Measurements from ENCODE around the gene PARD3. TPM values are rescaled to one million over a fixed set of nuclear protein-coding genes. Genes with fewer than 3 reads are reported as not detected.

Gene PARD3
- total and polyA plus RNA-seq, 10 of the 15 experiments (the other 5 are each of a cell fraction or from before 2014, with no cell fraction given): 2.6 to 43.1 (median 13.9) TPM

DNA sequence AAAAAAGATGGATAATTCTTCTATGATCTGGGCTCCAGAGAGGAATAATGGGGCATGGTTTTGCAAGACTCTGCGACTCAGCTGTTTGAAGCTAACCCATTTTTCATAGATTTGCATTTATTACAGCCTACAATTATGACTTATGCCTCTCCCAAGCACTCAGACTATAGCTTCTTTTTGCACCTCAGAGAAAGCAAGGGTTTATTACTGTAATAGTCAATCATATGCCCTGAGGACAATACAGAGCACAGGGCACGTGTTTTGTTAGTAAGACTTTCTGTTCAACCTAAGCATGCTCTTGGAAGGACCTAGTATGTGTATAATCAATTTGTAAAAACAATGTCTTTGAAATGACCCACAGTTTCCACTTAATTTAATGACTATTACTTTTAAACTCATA is 221.2 kb downstream of the PARD3 start:
- Histone ChIP-seq H3K4me1 (ENCODE audit: control insufficient read depth, insufficient read depth, low read length) (no peaks in the 10 kb centered on the region), H3K36me3 (ENCODE audit: control insufficient read depth in 2 of 2, insufficient read depth in 2 of 2, low read length in 1 of 2) (no peaks in the 10 kb centered on the region), H3K4me2 (ENCODE audit: control insufficient read depth, insufficient read depth) (no peak overlapping the region), H3K27me3 (replicated peaks in 1 of 2; ENCODE audit: control insufficient read depth in 2 of 2, insufficient read depth in 2 of 2, low read length in 1 of 2) (no peaks in the 10 kb centered on the region), H4K20me1 (ENCODE audit: control insufficient read depth, insufficient read depth) (no peaks in the 10 kb centered on the region), H3K79me2 (ENCODE audit: control insufficient read depth, insufficient read depth, low read length) (no peaks in the 10 kb centered on the region), H3K9ac (ENCODE audit: control insufficient read depth, insufficient read depth, low read length) (no peak overlapping the region), H3K9me3 (replicated peaks; ENCODE audit: control insufficient read depth, insufficient read depth, low read length) (no peaks in the 10 kb centered on the region), H3K4me3 (no peak overlapping the region), H2AFZ (ENCODE audit: control insufficient read depth, low read depth, low read length) (no peak overlapping the region), H3K27ac (ENCODE audit: control insufficient read depth, insufficient read depth) (no peak overlapping the region)
- POLR2A ChIA-PET: no interaction called here
- BruUV-seq (replicated peaks): no TSS peak
- ATAC-seq (no peak), DNase-seq (ENCODE audit: low read depth, low spot score) (no peak), FAIRE-seq (no peak)
- CTCF ChIA-PET: interaction anchor here (0.5 to 1.6 kb wide), 6 partner anchors 13 to 354 kb away, joined by 3 to 5 read pairs (median 4); no protein-coding TSS in a partner anchor
- intact Hi-C loops (cut with micrococcal nuclease; ENCODE audit: unreplicated experiment) (no loop called here), in situ Hi-C loops (cut with MboI) (no loop called here)
- WGBS (ENCODE audit: insufficient coverage, insufficient replicate concordance, low lambda C conversion rate, missing lambda C conversion rate): 36% methylated on average over 2 of the region's 2 CpGs
- RAD21 ChIA-PET (ENCODE audit: unreplicated experiment): interaction anchor here (1.1 to 2.1 kb wide), 3 partner anchors 9 to 20 kb away, joined by 3 to 6 read pairs (median 3); no protein-coding TSS in a partner anchor
- SMC1A ChIA-PET (ENCODE audit: uncharacterized antibody, unreplicated experiment): interaction anchor here (1.0 to 3.9 kb wide), 6 partner anchors 13 to 69 kb away, joined by 3 to 17 read pairs (median 4); no protein-coding TSS in a partner anchor
- no peak for TF ChIP-seq EZH2 (IDR thresholded peaks at IDR 0.05; ENCODE audit: borderline replicate concordance, control insufficient read depth, low read depth, low read length)
- TF ChIP-seq, protein P1, sequence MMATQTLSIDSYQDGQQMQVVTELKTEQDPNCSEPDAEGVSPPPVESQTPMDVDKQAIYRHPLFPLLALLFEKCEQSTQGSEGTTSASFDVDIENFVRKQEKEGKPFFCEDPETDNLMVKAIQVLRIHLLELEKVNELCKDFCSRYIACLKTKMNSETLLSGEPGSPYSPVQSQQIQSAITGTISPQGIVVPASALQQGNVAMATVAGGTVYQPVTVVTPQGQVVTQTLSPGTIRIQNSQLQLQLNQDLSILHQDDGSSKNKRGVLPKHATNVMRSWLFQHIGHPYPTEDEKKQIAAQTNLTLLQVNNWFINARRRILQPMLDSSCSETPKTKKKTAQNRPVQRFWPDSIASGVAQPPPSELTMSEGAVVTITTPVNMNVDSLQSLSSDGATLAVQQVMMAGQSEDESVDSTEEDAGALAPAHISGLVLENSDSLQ (IDR thresholded peaks at IDR 0.05): no peak
- TF ChIP-seq, protein P2, sequence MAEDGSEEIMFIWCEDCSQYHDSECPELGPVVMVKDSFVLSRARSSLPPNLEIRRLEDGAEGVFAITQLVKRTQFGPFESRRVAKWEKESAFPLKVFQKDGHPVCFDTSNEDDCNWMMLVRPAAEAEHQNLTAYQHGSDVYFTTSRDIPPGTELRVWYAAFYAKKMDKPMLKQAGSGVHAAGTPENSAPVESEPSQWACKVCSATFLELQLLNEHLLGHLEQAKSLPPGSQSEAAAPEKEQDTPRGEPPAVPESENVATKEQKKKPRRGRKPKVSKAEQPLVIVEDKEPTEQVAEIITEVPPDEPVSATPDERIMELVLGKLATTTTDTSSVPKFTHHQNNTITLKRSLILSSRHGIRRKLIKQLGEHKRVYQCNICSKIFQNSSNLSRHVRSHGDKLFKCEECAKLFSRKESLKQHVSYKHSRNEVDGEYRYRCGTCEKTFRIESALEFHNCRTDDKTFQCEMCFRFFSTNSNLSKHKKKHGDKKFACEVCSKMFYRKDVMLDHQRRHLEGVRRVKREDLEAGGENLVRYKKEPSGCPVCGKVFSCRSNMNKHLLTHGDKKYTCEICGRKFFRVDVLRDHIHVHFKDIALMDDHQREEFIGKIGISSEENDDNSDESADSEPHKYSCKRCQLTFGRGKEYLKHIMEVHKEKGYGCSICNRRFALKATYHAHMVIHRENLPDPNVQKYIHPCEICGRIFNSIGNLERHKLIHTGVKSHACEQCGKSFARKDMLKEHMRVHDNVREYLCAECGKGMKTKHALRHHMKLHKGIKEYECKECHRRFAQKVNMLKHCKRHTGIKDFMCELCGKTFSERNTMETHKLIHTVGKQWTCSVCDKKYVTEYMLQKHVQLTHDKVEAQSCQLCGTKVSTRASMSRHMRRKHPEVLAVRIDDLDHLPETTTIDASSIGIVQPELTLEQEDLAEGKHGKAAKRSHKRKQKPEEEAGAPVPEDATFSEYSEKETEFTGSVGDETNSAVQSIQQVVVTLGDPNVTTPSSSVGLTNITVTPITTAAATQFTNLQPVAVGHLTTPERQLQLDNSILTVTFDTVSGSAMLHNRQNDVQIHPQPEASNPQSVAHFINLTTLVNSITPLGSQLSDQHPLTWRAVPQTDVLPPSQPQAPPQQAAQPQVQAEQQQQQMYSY (CRISPR knock-in tag; IDR thresholded peaks at IDR 0.05): no peak
- TF ChIP-seq, protein P3, sequence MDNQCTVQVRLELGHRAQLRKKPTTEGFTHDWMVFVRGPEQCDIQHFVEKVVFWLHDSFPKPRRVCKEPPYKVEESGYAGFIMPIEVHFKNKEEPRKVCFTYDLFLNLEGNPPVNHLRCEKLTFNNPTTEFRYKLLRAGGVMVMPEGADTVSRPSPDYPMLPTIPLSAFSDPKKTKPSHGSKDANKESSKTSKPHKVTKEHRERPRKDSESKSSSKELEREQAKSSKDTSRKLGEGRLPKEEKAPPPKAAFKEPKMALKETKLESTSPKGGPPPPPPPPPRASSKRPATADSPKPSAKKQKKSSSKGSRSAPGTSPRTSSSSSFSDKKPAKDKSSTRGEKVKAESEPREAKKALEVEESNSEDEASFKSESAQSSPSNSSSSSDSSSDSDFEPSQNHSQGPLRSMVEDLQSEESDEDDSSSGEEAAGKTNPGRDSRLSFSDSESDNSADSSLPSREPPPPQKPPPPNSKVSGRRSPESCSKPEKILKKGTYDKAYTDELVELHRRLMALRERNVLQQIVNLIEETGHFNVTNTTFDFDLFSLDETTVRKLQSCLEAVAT (IDR thresholded peaks at IDR 0.05): no peak
- TF ChIP-seq, protein P4, sequence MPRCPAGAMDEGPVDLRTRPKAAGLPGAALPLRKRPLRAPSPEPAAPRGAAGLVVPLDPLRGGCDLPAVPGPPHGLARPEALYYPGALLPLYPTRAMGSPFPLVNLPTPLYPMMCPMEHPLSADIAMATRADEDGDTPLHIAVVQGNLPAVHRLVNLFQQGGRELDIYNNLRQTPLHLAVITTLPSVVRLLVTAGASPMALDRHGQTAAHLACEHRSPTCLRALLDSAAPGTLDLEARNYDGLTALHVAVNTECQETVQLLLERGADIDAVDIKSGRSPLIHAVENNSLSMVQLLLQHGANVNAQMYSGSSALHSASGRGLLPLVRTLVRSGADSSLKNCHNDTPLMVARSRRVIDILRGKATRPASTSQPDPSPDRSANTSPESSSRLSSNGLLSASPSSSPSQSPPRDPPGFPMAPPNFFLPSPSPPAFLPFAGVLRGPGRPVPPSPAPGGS (IDR thresholded peaks at IDR 0.05; ENCODE audit: borderline replicate concordance, insufficient read depth, low read depth, low read length, poor library complexity, severe bottlenecking): no peak
- no peak for TF ChIP-seq SUZ12 (IDR thresholded peaks at IDR 0.05; ENCODE audit: unreplicated experiment)
- no peak for TF ChIP-seq SMAD1 (IDR thresholded peaks at IDR 0.05; ENCODE audit: low read depth, partially characterized antibody)
- TF ChIP-seq RFX5 (IDR thresholded peaks at IDR 0.05; ENCODE audit: low read depth, low read length): no peak
- no peak for TF ChIP-seq GATAD2B (conservative IDR thresholded peaks at IDR 0.05; ENCODE audit: low read depth)
- TF ChIP-seq ZNF384 (IDR thresholded peaks at IDR 0.05; ENCODE audit: borderline replicate concordance, low read depth, low read length): no peak
- TF ChIP-seq, protein P5, sequence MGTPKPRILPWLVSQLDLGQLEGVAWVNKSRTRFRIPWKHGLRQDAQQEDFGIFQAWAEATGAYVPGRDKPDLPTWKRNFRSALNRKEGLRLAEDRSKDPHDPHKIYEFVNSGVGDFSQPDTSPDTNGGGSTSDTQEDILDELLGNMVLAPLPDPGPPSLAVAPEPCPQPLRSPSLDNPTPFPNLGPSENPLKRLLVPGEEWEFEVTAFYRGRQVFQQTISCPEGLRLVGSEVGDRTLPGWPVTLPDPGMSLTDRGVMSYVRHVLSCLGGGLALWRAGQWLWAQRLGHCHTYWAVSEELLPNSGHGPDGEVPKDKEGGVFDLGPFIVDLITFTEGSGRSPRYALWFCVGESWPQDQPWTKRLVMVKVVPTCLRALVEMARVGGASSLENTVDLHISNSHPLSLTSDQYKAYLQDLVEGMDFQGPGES (IDR thresholded peaks at IDR 0.05): no peak
- TF ChIP-seq, protein P6, sequence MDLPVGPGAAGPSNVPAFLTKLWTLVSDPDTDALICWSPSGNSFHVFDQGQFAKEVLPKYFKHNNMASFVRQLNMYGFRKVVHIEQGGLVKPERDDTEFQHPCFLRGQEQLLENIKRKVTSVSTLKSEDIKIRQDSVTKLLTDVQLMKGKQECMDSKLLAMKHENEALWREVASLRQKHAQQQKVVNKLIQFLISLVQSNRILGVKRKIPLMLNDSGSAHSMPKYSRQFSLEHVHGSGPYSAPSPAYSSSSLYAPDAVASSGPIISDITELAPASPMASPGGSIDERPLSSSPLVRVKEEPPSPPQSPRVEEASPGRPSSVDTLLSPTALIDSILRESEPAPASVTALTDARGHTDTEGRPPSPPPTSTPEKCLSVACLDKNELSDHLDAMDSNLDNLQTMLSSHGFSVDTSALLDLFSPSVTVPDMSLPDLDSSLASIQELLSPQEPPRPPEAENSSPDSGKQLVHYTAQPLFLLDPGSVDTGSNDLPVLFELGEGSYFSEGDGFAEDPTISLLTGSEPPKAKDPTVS (IDR thresholded peaks at IDR 0.05; ENCODE audit: low read depth, low read length): no peak

Measured in GM12878 (cell line).